ENCODE measurements around the gene PTPRN2.

DNA sequence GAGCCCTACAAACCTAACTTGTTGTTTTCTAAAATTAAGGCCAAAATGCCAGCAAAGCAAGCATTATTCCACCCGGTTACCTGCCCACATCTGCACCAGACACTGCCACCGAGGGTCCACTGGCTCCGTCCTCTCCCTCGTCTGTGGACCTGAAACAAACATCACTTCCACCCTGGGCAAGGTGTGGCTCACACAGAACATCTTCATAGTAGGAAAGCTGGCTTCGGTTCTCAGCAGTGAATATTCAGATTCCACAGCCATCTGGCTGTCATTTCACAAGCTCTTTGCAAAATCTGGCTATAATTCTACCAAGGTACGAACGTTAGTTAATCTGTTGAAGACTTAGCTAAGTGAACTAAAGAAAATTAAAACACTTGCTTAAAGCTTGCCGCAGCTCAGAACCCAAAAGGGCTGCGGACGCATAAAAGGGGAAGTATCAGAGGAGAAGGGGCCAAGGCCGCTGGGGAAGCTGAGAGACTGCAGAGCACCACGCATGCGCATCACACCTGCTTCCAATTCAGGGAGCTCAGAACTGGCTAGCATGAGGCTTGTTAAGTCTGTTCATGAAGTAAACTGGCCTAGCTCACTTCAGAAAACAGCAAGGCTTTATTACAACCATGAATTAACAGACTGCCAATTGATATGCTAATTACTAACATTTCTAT is 46.1 kb downstream of the PTPRN2 start:
- no peak for TF ChIP-seq GATA2 (IDR thresholded peaks at IDR 0.05; ENCODE audit: insufficient read depth, insufficient read length, low read depth, low read length)
- TF ChIP-seq, protein P1, sequence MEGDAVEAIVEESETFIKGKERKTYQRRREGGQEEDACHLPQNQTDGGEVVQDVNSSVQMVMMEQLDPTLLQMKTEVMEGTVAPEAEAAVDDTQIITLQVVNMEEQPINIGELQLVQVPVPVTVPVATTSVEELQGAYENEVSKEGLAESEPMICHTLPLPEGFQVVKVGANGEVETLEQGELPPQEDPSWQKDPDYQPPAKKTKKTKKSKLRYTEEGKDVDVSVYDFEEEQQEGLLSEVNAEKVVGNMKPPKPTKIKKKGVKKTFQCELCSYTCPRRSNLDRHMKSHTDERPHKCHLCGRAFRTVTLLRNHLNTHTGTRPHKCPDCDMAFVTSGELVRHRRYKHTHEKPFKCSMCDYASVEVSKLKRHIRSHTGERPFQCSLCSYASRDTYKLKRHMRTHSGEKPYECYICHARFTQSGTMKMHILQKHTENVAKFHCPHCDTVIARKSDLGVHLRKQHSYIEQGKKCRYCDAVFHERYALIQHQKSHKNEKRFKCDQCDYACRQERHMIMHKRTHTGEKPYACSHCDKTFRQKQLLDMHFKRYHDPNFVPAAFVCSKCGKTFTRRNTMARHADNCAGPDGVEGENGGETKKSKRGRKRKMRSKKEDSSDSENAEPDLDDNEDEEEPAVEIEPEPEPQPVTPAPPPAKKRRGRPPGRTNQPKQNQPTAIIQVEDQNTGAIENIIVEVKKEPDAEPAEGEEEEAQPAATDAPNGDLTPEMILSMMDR (IDR thresholded peaks at IDR 0.05; ENCODE audit: extremely low read depth in 1 of 2, insufficient read depth in 1 of 2, low read depth in 1 of 2, low read length in 2 of 2): no peak
- no peak for TF ChIP-seq EZH2 (IDR thresholded peaks at IDR 0.05; ENCODE audit: borderline replicate concordance, low read depth, low read length, severe bottlenecking)
- TF ChIP-seq POLR2AphosphoS5 (IDR thresholded peaks at IDR 0.05; ENCODE audit: insufficient read depth, low read depth, low read length): no peak
- no peak for TF ChIP-seq FOS (IDR thresholded peaks at IDR 0.05; ENCODE audit: borderline replicate concordance, insufficient read depth, low read length)
- TF ChIP-seq POLR2A (IDR thresholded peaks at IDR 0.05; ENCODE audit: low read depth, low read length): no peak
- no peak for TF ChIP-seq MYC (IDR thresholded peaks at IDR 0.05; ENCODE audit: low read depth, low read length)
- TF ChIP-seq, protein P2, sequence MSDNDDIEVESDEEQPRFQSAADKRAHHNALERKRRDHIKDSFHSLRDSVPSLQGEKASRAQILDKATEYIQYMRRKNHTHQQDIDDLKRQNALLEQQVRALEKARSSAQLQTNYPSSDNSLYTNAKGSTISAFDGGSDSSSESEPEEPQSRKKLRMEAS (IDR thresholded peaks at IDR 0.05; ENCODE audit: insufficient read depth, insufficient read length): no peak
- no peak for TF ChIP-seq JUN (IDR thresholded peaks at IDR 0.05; ENCODE audit: borderline replicate concordance, insufficient read depth, insufficient read length, low read depth)

Measured in endothelial cell of umbilical vein (primary cell).